ENCODE measurements around the gene KEAP1. TPM values are rescaled to one million over a fixed set of nuclear protein-coding genes. Genes with fewer than 3 reads are reported as not detected.

Gene KEAP1
- total RNA-seq, 1 donor from 2014 or later = 69.1 TPM

DNA sequence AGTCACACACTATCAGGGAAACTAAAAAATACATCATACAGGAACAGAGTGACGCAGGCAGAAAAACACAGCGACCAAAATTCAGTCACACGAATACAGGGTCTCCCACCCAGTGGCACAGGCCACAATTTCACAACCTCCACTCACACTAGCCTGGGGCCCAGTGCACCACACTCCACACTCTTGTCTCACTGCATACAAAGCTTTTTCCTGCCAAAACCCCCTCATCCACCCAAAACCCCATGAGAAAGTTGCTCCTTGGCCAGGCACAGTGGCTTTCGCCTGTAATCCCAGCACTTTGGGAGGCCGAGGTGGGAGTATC is 12.9 kb upstream of the KEAP1 start:
- TF ChIP-seq, protein P1, sequence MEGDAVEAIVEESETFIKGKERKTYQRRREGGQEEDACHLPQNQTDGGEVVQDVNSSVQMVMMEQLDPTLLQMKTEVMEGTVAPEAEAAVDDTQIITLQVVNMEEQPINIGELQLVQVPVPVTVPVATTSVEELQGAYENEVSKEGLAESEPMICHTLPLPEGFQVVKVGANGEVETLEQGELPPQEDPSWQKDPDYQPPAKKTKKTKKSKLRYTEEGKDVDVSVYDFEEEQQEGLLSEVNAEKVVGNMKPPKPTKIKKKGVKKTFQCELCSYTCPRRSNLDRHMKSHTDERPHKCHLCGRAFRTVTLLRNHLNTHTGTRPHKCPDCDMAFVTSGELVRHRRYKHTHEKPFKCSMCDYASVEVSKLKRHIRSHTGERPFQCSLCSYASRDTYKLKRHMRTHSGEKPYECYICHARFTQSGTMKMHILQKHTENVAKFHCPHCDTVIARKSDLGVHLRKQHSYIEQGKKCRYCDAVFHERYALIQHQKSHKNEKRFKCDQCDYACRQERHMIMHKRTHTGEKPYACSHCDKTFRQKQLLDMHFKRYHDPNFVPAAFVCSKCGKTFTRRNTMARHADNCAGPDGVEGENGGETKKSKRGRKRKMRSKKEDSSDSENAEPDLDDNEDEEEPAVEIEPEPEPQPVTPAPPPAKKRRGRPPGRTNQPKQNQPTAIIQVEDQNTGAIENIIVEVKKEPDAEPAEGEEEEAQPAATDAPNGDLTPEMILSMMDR (IDR thresholded peaks at IDR 0.05) = no peak
- no peak overlapping the region for H3K27ac ChIP-seq
- no peaks in the 10 kb centered on the region for H3K36me3 ChIP-seq
- H3K4me1 ChIP-seq = peaks cover 20% of the 10 kb centered on the region
- intact Hi-C loops (cut with DNase I) = no loop called here
- DNase-seq (no peak), ATAC-seq (peak; percentile 9)
- H3K9me3 ChIP-seq = no peaks in the 10 kb centered on the region
- H3K4me3 ChIP-seq = no peak overlapping the region
- peaks cover 75% of the 10 kb centered on the region for H3K27me3 ChIP-seq

DNA sequence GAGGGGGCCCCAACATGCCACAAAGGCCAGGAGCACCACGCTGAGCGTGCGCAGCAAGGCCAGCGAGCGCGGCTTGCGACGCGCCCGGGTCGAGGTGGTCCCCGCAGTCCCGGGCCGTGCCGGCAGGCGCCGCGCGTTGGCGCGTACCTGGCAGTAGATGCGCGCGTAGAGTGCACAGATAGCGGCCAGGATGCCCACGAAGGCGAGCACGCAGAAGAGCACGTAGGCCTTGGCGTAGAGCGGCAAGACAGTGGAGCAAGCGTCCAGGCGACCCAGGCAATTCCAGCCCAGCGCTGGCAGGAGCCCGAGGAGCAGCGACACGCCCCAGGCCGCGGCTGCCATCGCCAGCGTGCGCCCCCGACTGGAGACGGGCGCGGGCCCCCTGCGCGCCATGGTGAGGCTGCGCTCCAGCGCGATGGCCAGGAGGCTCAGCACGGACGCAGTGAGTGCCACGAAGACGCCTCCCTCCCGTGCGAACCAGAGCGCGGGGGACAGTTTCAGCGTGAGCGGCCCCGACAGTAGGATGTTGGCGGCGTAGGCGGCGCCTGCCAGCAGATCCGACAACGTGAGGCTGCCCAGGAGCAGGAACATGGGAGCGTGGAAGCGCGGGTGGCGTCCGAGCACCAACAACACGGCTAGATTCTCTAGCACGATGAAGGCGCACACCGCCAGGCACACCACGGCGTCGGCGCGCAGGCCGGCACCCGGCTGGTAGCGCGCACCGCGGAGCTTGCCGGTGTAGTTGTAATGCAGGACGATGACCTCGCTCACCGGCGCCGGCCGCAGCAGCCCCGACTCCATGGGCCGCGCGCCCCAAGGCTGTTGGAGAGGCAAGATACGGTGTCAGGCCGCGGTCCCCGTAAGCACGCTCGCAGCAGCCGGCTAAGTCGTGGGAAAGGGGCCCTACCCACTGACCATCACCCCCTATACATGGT is 11.3 kb upstream of the KEAP1 start:
- TF ChIP-seq, protein P1 (IDR thresholded peaks at IDR 0.05) = no peak
- H3K27me3 ChIP-seq = peaks cover 67% of the 10 kb centered on the region
- intact Hi-C loops (cut with DNase I) = no loop called here
- H3K36me3 ChIP-seq = no peaks in the 10 kb centered on the region
- H3K4me1 ChIP-seq = peaks cover 24% of the 10 kb centered on the region
- ATAC-seq = no peak
- no peaks in the 10 kb centered on the region for H3K9me3 ChIP-seq
- no peak overlapping the region for H3K27ac ChIP-seq
- no peak overlapping the region for H3K4me3 ChIP-seq
- DNase-seq = no peak

DNA sequence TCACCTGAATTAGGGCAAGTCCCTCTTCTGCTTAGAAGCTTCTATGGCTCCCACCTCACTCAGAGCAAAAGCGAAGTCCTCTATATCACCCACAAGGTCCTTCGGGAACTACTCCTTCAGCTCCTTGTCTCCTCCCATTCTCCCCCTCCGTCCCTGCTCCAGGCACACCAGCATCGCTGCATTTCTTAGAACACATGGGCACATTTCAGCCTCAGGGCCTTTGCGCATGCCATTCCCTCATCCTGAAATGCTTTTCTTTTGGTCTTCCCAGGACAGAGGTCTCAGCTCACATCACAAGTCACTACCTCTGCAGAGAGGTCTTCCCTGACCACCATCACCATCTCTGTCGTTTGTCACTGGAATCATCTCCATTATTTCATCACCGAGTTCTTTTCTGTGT is 10.1 kb upstream of the KEAP1 start:
- Histone ChIP-seq H3K4me1 (peaks cover 17% of the 10 kb centered on the region), H3K4me3 (no peak overlapping the region), H3K27ac (no peak overlapping the region), H3K9me3 (no peaks in the 10 kb centered on the region), H3K27me3 (peaks cover 55% of the 10 kb centered on the region), H3K36me3 (no peaks in the 10 kb centered on the region)
- no peak for DNase-seq
- TF ChIP-seq, protein P1 (IDR thresholded peaks at IDR 0.05) = no peak
- intact Hi-C loops (cut with DNase I) = no loop called here
- no peak for ATAC-seq

DNA sequence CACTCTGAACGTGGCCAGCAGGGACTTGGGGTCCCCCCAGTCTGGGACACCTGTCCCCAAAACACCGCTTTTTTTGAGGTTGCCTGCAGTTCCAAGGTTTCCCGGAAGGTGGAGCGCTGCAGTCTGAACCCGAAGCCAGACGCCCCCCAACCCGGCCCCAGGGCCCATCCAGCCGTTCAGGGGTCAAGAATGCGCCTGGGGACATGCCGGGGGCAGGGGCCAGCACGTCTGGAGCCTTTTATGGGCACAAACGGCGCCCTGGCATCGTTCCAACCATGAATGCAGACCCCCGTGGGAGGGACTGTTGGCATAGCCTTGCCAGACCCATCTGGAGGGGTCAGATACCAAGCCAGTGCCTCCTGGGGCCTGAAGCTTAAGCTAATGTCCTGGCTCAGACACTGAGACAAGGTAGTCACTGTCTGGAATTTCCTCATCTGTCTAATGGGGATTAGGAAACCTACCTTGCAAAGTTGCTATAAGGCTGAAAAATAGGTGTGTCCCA is 7.2 kb upstream of the KEAP1 start:
- intact Hi-C loops (cut with DNase I) = no loop called here
- DNase-seq (no peak), ATAC-seq (peak; percentile 20)
- Histone ChIP-seq H3K36me3 (no peaks in the 10 kb centered on the region), H3K27me3 (peaks cover 27% of the 10 kb centered on the region), H3K4me1 (peaks cover 9% of the 10 kb centered on the region), H3K27ac (no peak overlapping the region), H3K9me3 (no peaks in the 10 kb centered on the region), H3K4me3 (no peak overlapping the region)
- TF ChIP-seq, protein P1 (IDR thresholded peaks at IDR 0.05) = peak; percentile 71

DNA sequence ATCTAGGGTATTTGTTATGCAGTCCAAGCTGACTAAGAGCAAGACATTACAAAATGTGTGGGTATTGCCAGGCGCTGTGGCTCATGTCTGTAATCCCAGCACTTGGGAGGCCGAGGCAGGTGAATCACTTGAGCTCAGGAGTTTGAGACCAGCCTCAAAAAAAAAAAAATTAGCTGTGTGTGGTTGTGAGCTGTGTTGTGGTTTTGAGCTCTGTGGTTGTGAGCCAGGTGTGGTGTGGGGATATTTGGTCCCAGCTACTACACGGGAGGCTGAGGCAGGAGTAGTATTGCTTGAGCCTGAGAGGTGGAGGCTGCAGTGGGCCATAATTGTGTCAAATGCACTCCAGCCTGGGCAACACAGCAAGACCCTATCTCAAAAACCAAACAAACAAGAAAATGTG is 5.6 kb upstream of the KEAP1 start:
- intact Hi-C loops (cut with DNase I) = no loop called here
- TF ChIP-seq, protein P1 (IDR thresholded peaks at IDR 0.05) = no peak
- ATAC-seq = no peak
- Histone ChIP-seq H3K4me3 (no peak overlapping the region), H3K27me3 (peaks cover 11% of the 10 kb centered on the region), H3K9me3 (no peaks in the 10 kb centered on the region), H3K4me1 (peaks cover 10% of the 10 kb centered on the region), H3K27ac (no peak overlapping the region), H3K36me3 (no peaks in the 10 kb centered on the region)
- DNase-seq = no peak

All from upper lobe of right lung (tissue), 1 donor.